T-helper 17 cell (primary cell): ENCODE measurements around the gene TBCCD1. TPM values are rescaled to one million over a fixed set of nuclear protein-coding genes. Genes with fewer than 3 reads are reported as not detected.
A peak's percentile ranks its signal among the peaks of the same experiment; 100 is the strongest.

ENCODE experiments used
- ATAC-seq: fragments of 150-1000 bp; cut with Tn5 transposase; 2 replicates; pipeline ENCODE4 v1.10.0; 2021; ENCODE audit warnings: mild to moderate bottlenecking, moderate library complexity
- DNase-seq, 3 donors: peaks; one replicate each; pipeline versions ENCODE4 v3.0.0 to v3.0.0-alpha.2; 2020 to 2021
- H3K9me3 ChIP-seq: one replicate; pipeline ENCODE4 v1.7.0; 2013; ENCODE audit warnings: low read length, mild to moderate bottlenecking; ENCODE audit not compliant: control insufficient read depth, poor library complexity, severe bottlenecking
- H3K27ac Mint-ChIP-seq: one replicate; pipeline ENCODE4 v1.8.0; 2022; ENCODE audit warnings: mild to moderate bottlenecking, moderate library complexity, mixed read lengths
- H3K27me3 Mint-ChIP-seq: one replicate; pipeline ENCODE4 v1.8.0; 2022; ENCODE audit warnings: mixed read lengths
- H3K36me3 Mint-ChIP-seq: one replicate; pipeline ENCODE4 v1.8.0; 2022; ENCODE audit warnings: low read depth, mixed read lengths
- H3K4me1 Mint-ChIP-seq: one replicate; pipeline ENCODE4 v1.8.0; 2022; ENCODE audit warnings: mild to moderate bottlenecking, mixed read lengths
- H3K4me3 Mint-ChIP-seq: one replicate; pipeline ENCODE4 v1.8.0; 2022; ENCODE audit warnings: mild to moderate bottlenecking, moderate library complexity, mixed read lengths
- total RNA-seq, 4 donors: library from RNA in 2 of 4; stranded (reverse) in 2 of 4; gene quantifications; one replicate each; pipeline ENCODE4 v1.2.3 and lab custom pipeline; 2022 to 2026

The TBCCD1 gene
- total RNA-seq, 2 donors from 2014 or later = 12.9 to 14.2 TPM

DNA sequence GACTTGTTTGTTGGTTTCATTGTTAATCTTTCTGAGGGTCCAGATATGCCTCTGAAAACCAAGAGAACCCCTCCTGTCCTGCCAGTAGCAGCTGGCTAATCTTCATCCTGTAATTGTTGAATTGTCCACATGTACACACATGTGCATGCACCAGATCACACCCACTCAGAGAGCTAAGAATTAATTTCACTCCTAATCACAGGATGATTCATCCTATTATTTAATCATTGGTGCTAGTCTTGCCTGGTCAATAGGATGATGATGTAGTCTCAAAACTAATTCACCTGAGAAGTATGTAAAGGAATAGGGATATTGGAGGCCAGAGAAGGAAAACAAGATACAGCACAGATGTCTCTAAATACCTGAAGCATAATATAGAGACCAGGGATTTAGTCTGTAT lies 37.9 kb upstream of the TBCCD1 start:
- ATAC-seq = no peak

DNA sequence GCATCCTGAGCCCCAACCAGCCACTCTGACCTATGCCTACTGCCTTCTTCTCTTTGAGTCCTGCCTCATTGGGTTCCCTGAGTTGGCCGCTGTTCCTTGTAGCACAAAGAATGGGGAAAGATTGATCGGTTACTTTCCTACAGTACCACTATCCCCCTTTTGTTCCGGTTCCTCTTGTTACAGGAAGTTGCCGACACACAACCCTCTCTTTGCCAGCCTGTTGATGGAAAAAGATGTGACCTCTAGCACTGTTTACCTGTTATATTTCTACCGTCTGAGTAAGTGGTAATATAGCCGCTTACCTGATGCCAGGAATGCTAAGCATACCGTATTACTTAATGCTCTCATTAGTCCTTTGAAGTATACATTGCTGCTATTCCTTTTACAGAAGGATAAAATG lies 36.0 kb upstream of the TBCCD1 start:
- H3K27ac Mint-ChIP-seq = no peak overlapping the region
- peaks cover 22% of the 10 kb centered on the region for H3K27me3 Mint-ChIP-seq
- H3K9me3 ChIP-seq = no peaks in the 10 kb centered on the region
- H3K4me3 Mint-ChIP-seq = no peak overlapping the region
- H3K4me1 Mint-ChIP-seq = peaks cover 2% of the 10 kb centered on the region
- ATAC-seq (no peak), DNase-seq (no peak)
- no peaks in the 10 kb centered on the region for H3K36me3 Mint-ChIP-seq

More for the DNA sequence above, 37.9 kb upstream of the TBCCD1 start:
- no peak for DNase-seq
- H3K27ac Mint-ChIP-seq = no peak overlapping the region
- H3K4me3 Mint-ChIP-seq = no peak overlapping the region
- H3K9me3 ChIP-seq = no peaks in the 10 kb centered on the region
- H3K36me3 Mint-ChIP-seq = no peaks in the 10 kb centered on the region
- H3K27me3 Mint-ChIP-seq = peaks cover 18% of the 10 kb centered on the region
- peaks cover 2% of the 10 kb centered on the region for H3K4me1 Mint-ChIP-seq

DNA sequence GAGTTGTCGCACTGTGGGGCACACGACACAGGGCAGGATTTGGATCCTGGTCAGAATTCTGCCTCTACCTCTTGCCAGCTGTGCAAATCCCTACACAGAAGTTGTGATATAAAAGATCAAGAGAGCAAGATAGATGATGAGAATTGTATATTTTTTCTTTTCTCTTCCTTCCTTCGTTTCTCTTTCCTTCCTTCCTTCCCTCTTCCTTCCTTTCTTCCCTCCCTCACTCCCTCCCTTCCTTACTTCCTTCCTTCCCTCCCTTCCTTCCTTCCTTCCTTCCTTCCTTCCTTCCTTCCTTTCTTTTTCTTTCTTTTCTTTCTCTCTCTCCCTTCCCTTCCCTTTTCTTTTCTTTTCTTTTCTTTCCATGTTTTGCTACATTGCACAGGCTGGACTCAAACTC lies 33.8 kb upstream of the TBCCD1 start:
- H3K9me3 ChIP-seq = no peaks in the 10 kb centered on the region
- no peak for DNase-seq
- Mint-ChIP-seq H3K4me1 (peaks cover 2% of the 10 kb centered on the region), H3K27me3 (peaks cover 27% of the 10 kb centered on the region), H3K27ac (no peak overlapping the region), H3K36me3 (no peaks in the 10 kb centered on the region), H3K4me3 (no peak overlapping the region)
- ATAC-seq = no peak

DNA sequence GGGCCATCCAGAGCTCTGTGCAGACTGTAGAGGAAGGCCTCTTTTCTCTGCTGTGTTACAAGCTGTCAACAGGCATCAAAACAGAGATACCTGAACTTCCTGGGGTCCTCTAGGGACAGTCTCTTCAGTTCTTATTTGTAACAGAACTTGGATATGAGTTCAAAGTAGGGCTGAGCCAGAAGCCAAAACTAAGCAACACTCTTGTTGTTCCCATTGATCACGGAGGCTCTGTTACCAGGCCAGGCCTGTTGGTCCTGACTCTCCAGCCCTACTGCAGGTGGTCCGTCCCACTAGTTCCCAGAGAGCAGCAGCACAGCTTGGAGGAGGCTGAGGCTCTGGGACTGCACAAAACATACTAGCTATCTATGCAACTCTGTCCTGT lies 32.6 kb upstream of the TBCCD1 start:
- no peak for ATAC-seq
- Mint-ChIP-seq H3K36me3 (no peaks in the 10 kb centered on the region), H3K27ac (no peak overlapping the region), H3K4me1 (peaks cover 2% of the 10 kb centered on the region), H3K4me3 (no peak overlapping the region), H3K27me3 (peaks cover 18% of the 10 kb centered on the region)
- no peak for DNase-seq
- H3K9me3 ChIP-seq = no peaks in the 10 kb centered on the region

DNA sequence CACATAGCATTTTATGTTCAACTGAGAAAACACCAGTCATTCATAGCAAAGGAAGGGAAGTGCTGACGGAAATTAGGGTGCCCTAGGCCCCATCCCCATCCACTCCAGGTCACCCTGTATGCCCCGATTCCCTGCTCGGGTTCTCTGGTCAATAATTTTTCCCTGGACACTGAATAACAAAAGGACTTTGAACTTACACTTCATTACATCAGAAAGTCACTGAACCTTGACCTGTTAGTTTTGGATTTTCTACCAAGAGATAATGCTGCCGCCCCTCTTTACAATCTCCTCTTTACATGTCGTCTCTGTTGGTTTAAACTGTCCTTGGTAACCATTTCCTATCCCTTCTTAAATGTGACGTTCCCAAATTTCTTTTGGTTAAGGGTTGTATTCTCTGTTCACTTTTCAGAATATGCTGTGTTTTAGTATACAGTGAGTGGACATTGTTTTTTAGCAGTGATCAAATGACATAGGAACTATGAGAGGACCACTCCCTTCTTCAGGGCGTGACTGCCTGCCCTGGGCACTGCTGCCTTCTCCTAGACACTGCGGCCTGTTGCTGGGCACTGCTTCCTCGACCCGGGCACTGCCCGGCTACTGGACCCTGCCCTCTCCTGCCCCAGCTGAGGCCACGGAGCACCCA lies 32.1 kb upstream of the TBCCD1 start:
- no peaks in the 10 kb centered on the region for H3K9me3 ChIP-seq
- H3K27me3 Mint-ChIP-seq = peaks cover 14% of the 10 kb centered on the region
- no peak overlapping the region for H3K27ac Mint-ChIP-seq
- H3K4me3 Mint-ChIP-seq = no peak overlapping the region
- ATAC-seq (no peak), DNase-seq (no peak)
- H3K36me3 Mint-ChIP-seq = no peaks in the 10 kb centered on the region
- peaks cover 2% of the 10 kb centered on the region for H3K4me1 Mint-ChIP-seq

DNA sequence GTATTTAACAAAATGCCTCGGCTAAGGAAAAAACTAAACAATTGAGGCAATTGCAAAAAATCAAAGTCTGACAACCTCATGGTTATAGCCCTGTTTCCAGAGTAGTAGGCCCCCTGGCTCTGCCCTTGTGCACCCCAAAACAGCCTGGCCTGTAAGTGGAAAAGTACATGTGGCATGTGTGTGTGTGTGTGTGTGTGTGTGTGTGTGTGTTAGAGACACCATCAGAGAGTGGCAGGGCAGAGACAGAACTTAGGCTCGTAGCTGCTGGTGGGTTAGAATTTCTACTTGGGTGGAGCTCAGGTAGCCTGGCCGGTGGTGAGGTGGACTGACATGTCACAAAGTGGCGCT lies 31.6 kb upstream of the TBCCD1 start:
- H3K27me3 Mint-ChIP-seq = peaks cover 9% of the 10 kb centered on the region
- no peaks in the 10 kb centered on the region for H3K9me3 ChIP-seq
- no peak for ATAC-seq
- H3K4me1 Mint-ChIP-seq = peaks cover 2% of the 10 kb centered on the region
- no peak overlapping the region for H3K4me3 Mint-ChIP-seq
- no peak overlapping the region for H3K27ac Mint-ChIP-seq
- no peaks in the 10 kb centered on the region for H3K36me3 Mint-ChIP-seq
- no peak for DNase-seq

DNA sequence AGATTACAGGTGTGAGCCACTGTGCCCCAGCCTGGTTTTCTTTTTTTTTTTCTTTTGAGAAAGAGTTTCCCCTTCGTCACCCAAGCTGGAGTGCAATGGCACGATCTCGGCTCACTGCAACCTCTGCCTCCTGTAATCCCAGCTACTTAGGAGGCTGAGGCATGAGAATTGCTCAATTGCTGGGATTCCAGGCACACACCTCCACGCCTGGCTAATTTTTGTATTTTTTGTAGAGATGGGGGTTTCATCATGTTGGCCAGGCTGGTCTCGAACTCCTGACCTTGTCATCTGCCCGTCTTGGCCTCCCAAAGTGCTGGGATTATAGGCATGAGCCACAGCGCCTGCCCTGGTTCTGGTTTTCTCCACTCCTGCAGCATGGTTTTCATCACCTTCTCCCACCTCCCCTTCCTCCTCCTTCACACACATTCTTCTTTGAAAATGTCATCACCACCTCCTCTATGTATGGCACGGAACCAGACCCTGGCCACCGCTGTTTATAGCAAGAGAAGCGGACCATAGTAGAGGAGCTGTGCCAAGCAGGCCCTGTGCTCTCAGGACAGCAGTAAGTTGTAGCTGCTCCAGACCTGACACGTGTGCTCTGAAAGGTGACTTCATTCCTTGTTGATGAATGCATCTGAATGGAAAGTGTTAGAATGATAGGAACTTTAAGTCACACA lies 31.1 kb upstream of the TBCCD1 start:
- no peak for ATAC-seq
- DNase-seq = no peak
- Mint-ChIP-seq H3K36me3 (no peaks in the 10 kb centered on the region), H3K27me3 (peaks cover 9% of the 10 kb centered on the region), H3K4me3 (no peak overlapping the region), H3K4me1 (peaks cover 2% of the 10 kb centered on the region), H3K27ac (no peak overlapping the region)
- no peaks in the 10 kb centered on the region for H3K9me3 ChIP-seq

DNA sequence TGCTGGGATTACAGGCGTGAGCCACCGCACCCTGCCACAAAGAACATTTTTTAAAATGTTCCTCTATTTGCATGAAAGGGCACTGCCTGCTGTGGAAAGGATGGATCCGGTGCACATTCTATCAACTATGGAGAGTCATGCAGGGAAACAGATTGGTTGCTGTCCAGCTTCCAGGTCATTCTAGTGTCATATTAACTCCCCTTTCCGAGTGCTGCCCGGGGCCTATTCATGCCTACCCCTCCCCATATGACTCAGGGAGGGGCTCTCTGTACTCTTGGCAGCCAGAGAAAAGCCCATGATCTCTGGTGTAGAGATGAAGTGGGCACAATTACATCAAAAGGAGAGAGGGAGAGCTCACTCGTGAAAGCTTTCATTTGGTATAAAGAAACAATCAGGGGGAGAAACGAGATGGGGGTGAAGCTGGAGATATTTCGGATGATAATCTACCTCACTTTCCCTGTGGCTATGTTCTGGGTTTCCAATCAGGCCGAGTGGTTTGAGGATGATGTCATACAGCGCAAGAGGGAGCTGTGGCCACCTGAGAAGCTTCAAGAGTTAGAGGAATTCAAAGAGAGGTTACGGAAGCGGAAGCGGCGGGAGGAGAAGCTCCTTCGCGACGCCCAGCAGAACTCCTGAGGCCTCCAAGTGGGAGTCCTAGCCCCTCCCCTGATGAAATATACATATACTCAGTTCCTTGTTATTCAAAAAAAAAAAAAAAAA lies 29.6 kb upstream of the TBCCD1 start:
- peaks cover 2% of the 10 kb centered on the region for H3K4me1 Mint-ChIP-seq
- H3K4me3 Mint-ChIP-seq = no peak overlapping the region
- no peaks in the 10 kb centered on the region for H3K9me3 ChIP-seq
- peaks cover 9% of the 10 kb centered on the region for H3K27me3 Mint-ChIP-seq
- ATAC-seq = no peak
- no peak overlapping the region for H3K27ac Mint-ChIP-seq
- no peak for DNase-seq
- H3K36me3 Mint-ChIP-seq = no peaks in the 10 kb centered on the region

DNA sequence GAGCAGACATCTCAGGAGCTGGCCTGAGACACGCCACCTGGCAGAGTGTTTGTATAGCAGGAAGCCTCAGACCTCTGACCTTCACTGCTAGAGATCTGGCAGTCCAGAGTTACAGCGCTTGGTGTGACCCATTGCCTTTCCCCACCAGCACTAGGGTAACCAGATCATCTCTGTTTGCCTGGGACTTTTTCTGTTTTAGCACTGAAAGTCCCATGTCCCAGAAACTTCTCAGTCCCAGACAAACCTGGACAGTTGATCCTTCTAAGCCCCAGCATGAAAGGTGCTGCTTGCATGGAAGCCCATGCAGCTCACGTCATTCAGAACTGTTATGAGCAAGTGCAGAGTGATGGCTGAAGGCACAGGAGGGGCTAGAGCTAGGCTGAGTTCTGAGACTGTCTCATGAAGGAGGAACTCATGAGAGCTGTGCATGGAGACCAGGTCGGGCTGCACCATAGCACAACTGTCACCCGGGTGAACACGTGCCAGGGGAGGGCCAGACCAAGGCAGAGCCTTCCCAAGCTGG lies 27.5 kb upstream of the TBCCD1 start:
- no peak for ATAC-seq
- no peaks in the 10 kb centered on the region for H3K36me3 Mint-ChIP-seq
- DNase-seq = no peak
- H3K27ac Mint-ChIP-seq = no peak overlapping the region
- peaks cover 8% of the 10 kb centered on the region for H3K4me1 Mint-ChIP-seq
- H3K9me3 ChIP-seq = no peaks in the 10 kb centered on the region
- peaks cover 9% of the 10 kb centered on the region for H3K27me3 Mint-ChIP-seq
- H3K4me3 Mint-ChIP-seq = no peak overlapping the region

DNA sequence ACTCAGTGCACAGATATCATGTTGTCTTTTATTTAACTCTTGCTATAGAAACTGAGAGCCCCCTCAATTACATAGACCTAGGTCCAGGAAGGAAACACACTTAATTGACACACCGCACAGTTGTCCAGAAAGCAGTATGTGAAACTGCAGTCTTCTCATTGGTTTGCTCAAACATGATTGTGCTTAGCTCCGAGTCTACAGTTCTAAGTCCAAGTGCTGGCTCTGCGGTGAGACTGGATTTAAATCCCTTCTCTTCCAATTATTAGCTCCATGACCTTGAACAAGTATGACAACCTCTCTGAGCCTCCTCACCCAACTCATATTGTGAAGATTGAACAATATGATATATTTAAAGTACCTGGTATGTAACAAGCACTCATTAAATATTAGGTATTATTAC lies 26.7 kb upstream of the TBCCD1 start:
- Mint-ChIP-seq H3K27ac (no peak overlapping the region), H3K36me3 (no peaks in the 10 kb centered on the region), H3K27me3 (peaks cover 9% of the 10 kb centered on the region), H3K4me3 (no peak overlapping the region), H3K4me1 (peaks cover 8% of the 10 kb centered on the region)
- ATAC-seq = no peak
- no peaks in the 10 kb centered on the region for H3K9me3 ChIP-seq
- DNase-seq = no peak

DNA sequence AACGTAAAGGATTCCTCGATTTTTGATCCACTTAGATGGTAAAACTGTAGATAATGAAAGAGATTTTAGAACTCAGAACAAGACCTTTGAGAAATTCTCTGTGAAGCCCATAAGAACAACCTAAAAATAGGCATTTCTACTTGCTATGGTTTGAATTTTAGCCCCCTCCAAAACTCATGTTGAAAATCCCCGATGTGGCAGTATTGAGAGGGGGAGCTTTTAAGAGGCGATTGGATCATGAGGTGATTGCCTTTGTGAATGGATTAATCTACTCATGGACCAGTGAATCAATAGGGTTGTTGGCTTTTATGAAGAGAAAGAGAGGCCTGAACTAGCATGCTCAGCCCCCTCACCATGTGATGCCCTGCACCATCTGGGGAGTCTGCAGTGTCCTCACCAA lies 25.5 kb upstream of the TBCCD1 start:
- Mint-ChIP-seq H3K27me3 (peaks cover 5% of the 10 kb centered on the region), H3K4me1 (peaks cover 8% of the 10 kb centered on the region), H3K4me3 (no peak overlapping the region), H3K27ac (no peak overlapping the region), H3K36me3 (no peaks in the 10 kb centered on the region)
- no peaks in the 10 kb centered on the region for H3K9me3 ChIP-seq
- DNase-seq (no peak), ATAC-seq (no peak)

DNA sequence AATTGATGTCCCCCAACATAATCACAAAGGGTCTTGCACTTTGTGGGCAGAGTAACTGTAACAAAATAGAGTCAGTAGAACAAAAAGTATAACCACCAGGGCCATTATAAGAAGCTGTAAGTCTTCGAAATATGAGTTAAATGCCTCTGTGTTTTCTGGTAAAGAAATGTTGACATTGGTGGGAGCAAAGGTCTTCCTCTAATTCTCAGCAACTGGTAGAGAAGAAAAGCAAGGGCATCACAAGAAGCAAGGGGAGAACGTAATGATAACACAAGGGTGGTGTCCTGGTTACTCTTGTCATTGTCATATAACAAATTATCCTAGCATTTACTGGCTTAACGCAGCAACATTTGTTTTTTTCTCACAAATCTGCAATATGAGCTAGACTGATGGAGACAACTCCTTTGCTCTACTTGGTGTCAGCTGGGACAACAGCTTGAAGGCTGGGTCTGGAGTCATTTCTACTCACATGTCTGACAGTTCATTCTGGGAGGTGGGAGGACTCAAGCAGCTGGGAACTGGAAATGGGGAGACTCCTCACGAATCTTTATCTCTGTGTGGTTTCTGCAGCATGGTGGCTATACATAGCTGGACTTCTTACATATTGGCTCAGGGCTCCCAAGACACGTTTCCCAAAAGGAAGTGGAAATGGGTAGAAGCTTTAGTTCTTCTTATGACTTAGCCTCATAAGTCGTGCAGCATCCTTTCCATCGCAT lies 23.6 kb upstream of the TBCCD1 start:
- peaks cover 8% of the 10 kb centered on the region for H3K4me1 Mint-ChIP-seq
- no peak overlapping the region for H3K4me3 Mint-ChIP-seq
- H3K36me3 Mint-ChIP-seq = no peaks in the 10 kb centered on the region
- H3K27ac Mint-ChIP-seq = peak overlapping the region; percentile 84
- no peak for ATAC-seq
- no peaks in the 10 kb centered on the region for H3K27me3 Mint-ChIP-seq
- H3K9me3 ChIP-seq = no peaks in the 10 kb centered on the region
- no peak for DNase-seq

DNA sequence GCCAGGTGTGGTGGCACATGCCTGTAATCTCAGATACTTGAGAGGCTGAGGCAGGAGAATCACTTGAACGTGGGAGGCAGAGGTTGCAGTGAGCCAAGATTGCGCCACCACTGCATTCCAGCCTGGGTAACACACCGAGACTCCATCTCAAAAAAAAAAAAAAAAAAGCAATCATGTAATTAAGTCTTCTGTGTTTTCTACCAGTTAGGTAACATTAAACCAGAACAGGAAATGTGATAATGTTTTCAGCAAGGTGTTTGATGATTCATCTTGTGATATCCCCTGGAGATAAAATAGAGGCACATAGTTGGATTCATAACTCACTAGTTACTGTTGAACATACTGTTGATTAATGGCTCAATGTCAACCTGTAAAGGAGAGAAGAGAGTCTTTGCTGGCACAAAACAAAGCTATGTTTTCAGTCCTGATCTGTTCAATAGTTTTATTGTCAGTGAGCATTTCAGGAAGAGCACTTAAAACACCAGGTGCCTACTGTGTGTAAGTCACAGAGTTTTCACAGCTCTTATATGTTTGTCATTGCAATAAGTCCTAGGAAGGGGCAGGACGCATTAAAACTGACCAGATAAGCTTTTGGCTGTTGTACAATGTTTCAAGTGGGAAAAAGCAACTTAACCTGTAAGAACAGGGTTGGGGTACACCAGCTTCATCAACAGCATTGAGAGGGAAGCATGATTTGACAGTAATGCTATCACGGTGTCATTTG lies 22.9 kb upstream of the TBCCD1 start:
- DNase-seq (no peak), ATAC-seq (peak; percentile 83)
- no peaks in the 10 kb centered on the region for H3K36me3 Mint-ChIP-seq
- no peaks in the 10 kb centered on the region for H3K9me3 ChIP-seq
- no peaks in the 10 kb centered on the region for H3K27me3 Mint-ChIP-seq
- H3K4me1 Mint-ChIP-seq = peaks cover 8% of the 10 kb centered on the region
- H3K4me3 Mint-ChIP-seq = no peak overlapping the region
- H3K27ac Mint-ChIP-seq = peak overlapping the region; percentile 84
